ENCODE results near the gene FBXL19.

DNA sequence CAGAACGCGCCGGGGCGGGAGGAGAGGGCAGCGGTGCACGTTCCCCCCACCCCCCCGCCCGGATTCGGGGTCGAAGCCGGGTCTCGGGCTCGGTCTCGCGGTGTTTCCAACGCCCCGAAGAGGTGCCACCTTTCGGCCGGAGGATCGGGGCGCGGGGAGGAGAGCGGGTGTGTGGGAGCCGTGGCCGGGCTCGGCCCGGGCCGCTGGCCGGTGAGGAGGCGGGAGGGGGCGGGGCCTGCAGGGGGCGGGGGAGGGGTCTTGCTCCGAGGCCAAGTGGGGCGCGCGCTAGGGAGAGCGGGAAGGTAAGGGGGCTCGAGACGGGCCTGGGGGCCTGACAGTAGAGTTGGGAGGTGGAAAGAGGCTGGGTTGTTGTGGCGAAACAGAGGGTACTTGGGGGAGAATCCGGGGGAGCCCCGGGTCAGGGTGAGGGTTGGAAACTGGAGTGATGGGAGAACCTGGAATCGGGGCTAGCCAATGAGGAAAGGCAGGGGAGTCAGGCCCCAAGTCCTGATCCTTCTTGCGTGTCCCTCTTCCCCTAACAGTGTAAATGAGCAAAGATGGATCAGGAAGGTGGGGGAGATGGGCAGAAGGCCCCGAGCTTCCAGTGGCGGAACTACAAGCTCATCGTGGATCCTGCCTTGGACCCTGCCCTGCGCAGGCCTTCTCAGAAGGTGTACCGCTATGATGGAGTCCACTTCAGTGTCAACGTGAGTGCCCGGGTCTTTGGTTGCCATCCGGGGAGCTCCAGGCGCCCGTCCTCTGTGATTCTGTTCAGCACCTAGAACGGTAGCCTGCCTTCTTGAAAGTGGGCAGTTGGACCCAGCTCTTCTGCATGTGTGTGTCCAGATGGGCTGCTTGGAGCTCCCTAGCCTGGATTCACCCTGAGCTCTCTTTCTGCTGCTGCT lies 35.1 kb downstream of the FBXL19 start:
- TF ChIP-seq, protein P1, sequence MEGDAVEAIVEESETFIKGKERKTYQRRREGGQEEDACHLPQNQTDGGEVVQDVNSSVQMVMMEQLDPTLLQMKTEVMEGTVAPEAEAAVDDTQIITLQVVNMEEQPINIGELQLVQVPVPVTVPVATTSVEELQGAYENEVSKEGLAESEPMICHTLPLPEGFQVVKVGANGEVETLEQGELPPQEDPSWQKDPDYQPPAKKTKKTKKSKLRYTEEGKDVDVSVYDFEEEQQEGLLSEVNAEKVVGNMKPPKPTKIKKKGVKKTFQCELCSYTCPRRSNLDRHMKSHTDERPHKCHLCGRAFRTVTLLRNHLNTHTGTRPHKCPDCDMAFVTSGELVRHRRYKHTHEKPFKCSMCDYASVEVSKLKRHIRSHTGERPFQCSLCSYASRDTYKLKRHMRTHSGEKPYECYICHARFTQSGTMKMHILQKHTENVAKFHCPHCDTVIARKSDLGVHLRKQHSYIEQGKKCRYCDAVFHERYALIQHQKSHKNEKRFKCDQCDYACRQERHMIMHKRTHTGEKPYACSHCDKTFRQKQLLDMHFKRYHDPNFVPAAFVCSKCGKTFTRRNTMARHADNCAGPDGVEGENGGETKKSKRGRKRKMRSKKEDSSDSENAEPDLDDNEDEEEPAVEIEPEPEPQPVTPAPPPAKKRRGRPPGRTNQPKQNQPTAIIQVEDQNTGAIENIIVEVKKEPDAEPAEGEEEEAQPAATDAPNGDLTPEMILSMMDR (IDR thresholded peaks at IDR 0.05 in 8 of 11, conservative IDR thresholded peaks at IDR 0.05 in 3 of 11): no peak
- no peak for TF ChIP-seq POLR2A (IDR thresholded peaks at IDR 0.05)
